ENCODE data around the gene LPP. TPM values are rescaled to one million over a fixed set of nuclear protein-coding genes. Genes with fewer than 3 reads are reported as not detected.

The LPP gene
- total RNA-seq, 1 donor from 2014 or later, result 184 TPM

DNA sequence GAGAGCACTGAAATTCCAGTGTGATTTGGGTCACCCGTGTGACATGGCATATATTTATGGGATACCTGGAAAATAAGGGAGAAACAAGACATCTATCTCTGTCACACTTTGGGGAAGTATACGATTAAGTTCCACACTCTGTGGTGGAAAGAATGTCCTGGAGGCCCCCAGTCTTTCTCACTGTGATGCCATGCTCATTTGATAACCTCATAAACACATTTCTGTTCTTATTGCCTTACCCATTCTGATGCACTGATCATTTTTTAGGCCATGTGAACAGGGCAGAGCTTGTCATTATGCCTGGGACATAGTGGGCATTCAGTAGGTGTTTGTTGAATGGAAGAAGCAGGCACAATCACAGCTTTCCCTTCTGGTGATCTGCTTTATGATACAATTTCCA is 668.5 kb downstream of the LPP start:
- no peak for DNase-seq (ENCODE audit: extremely low spot score, unreplicated experiment)

DNA sequence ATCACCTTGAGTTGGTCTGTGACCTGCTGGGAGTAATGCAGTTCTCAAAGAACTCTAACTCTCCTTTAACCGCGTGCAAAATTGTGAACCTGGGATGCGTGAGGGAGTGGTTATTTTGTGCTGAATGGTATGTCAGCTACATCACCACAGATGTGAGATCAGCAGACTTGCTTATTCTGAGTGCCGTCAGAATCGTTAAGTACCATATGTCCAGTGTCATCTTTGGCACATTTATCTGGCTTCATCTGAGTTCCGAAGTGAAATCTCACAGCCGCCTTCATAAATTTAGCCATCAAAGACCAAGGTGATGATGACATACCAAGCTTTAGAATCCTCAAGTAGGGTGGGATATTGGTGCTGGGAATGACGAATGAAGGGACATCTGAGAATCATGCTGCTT is 670.6 kb downstream of the LPP start:
- peaks cover 3% of the 10 kb centered on the region for H3K4me1 Mint-ChIP-seq (ENCODE audit: unreplicated experiment)
- no peaks in the 10 kb centered on the region for H3K36me3 Mint-ChIP-seq (ENCODE audit: unreplicated experiment)
- TF ChIP-seq, protein P1, sequence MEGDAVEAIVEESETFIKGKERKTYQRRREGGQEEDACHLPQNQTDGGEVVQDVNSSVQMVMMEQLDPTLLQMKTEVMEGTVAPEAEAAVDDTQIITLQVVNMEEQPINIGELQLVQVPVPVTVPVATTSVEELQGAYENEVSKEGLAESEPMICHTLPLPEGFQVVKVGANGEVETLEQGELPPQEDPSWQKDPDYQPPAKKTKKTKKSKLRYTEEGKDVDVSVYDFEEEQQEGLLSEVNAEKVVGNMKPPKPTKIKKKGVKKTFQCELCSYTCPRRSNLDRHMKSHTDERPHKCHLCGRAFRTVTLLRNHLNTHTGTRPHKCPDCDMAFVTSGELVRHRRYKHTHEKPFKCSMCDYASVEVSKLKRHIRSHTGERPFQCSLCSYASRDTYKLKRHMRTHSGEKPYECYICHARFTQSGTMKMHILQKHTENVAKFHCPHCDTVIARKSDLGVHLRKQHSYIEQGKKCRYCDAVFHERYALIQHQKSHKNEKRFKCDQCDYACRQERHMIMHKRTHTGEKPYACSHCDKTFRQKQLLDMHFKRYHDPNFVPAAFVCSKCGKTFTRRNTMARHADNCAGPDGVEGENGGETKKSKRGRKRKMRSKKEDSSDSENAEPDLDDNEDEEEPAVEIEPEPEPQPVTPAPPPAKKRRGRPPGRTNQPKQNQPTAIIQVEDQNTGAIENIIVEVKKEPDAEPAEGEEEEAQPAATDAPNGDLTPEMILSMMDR (IDR thresholded peaks at IDR 0.05), result no peak
- H3K9me3 Mint-ChIP-seq (ENCODE audit: unreplicated experiment), result no peaks in the 10 kb centered on the region
- DNase-seq (ENCODE audit: extremely low spot score, unreplicated experiment), result no peak
- no peak overlapping the region for H3K27ac Mint-ChIP-seq (ENCODE audit: unreplicated experiment)
- no peaks in the 10 kb centered on the region for H3K27me3 Mint-ChIP-seq (ENCODE audit: unreplicated experiment)
- H3K4me3 Mint-ChIP-seq (ENCODE audit: unreplicated experiment), result no peak overlapping the region

More for the DNA sequence above, 668.5 kb downstream of the LPP start:
- no peaks in the 10 kb centered on the region for H3K27me3 Mint-ChIP-seq (ENCODE audit: unreplicated experiment)
- TF ChIP-seq, protein P1 (IDR thresholded peaks at IDR 0.05), result no peak
- H3K27ac Mint-ChIP-seq (ENCODE audit: unreplicated experiment), result no peak overlapping the region
- H3K36me3 Mint-ChIP-seq (ENCODE audit: unreplicated experiment), result peaks cover 1% of the 10 kb centered on the region
- no peaks in the 10 kb centered on the region for H3K9me3 Mint-ChIP-seq (ENCODE audit: unreplicated experiment)
- no peaks in the 10 kb centered on the region for H3K4me1 Mint-ChIP-seq (ENCODE audit: unreplicated experiment)
- no peak overlapping the region for H3K4me3 Mint-ChIP-seq (ENCODE audit: unreplicated experiment)

GRCh38 chr3:188825901-188826300 is 671.9 kb downstream of the LPP start:
- Mint-ChIP-seq H3K4me1 (ENCODE audit: unreplicated experiment) (peaks cover 3% of the 10 kb centered on the region), H3K4me3 (ENCODE audit: unreplicated experiment) (no peak overlapping the region), H3K27ac (ENCODE audit: unreplicated experiment) (no peak overlapping the region), H3K27me3 (ENCODE audit: unreplicated experiment) (no peaks in the 10 kb centered on the region), H3K36me3 (ENCODE audit: unreplicated experiment) (no peaks in the 10 kb centered on the region), H3K9me3 (ENCODE audit: unreplicated experiment) (no peaks in the 10 kb centered on the region)
- TF ChIP-seq, protein P1 (IDR thresholded peaks at IDR 0.05), result no peak
- no peak for DNase-seq (ENCODE audit: extremely low spot score, unreplicated experiment)

DNA sequence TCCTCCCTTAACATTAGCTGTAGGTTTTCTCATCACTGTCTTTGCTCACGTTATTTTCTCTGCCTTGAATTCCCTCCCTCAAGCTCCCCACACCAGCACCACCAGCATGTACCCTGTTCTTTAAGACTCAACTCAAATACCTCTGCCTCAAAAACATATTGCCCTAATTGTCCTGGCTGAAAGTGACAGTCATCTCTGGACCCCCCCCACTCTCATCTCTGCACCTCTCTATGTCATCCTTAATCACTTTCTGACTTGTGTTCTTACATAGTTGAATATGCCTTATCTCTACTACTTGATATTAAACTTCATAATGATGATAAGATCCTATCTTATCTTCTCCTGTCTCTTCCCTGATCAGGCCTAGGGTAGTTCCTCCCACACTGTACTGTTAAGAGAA is 672.6 kb downstream of the LPP start:
- Mint-ChIP-seq H3K4me3 (ENCODE audit: unreplicated experiment) (no peak overlapping the region), H3K36me3 (ENCODE audit: unreplicated experiment) (no peaks in the 10 kb centered on the region), H3K4me1 (ENCODE audit: unreplicated experiment) (peaks cover 5% of the 10 kb centered on the region), H3K9me3 (ENCODE audit: unreplicated experiment) (no peaks in the 10 kb centered on the region), H3K27me3 (ENCODE audit: unreplicated experiment) (no peaks in the 10 kb centered on the region), H3K27ac (ENCODE audit: unreplicated experiment) (no peak overlapping the region)
- TF ChIP-seq, protein P1 (IDR thresholded peaks at IDR 0.05), result no peak
- DNase-seq (ENCODE audit: extremely low spot score, unreplicated experiment), result no peak

GRCh38 chr3:188827103-188827502 is 673.1 kb downstream of the LPP start:
- TF ChIP-seq, protein P1 (IDR thresholded peaks at IDR 0.05), result no peak
- H3K36me3 Mint-ChIP-seq (ENCODE audit: unreplicated experiment), result no peaks in the 10 kb centered on the region
- no peak for DNase-seq (ENCODE audit: extremely low spot score, unreplicated experiment)
- no peaks in the 10 kb centered on the region for H3K9me3 Mint-ChIP-seq (ENCODE audit: unreplicated experiment)
- H3K4me1 Mint-ChIP-seq (ENCODE audit: unreplicated experiment), result peaks cover 5% of the 10 kb centered on the region
- H3K27ac Mint-ChIP-seq (ENCODE audit: unreplicated experiment), result no peak overlapping the region
- no peak overlapping the region for H3K4me3 Mint-ChIP-seq (ENCODE audit: unreplicated experiment)
- no peaks in the 10 kb centered on the region for H3K27me3 Mint-ChIP-seq (ENCODE audit: unreplicated experiment)

All from osteocyte (in vitro differentiated cells).